ENCODE measurements around the gene LRFN4. TPM values are rescaled to one million over a fixed set of nuclear protein-coding genes. Genes with fewer than 3 reads are reported as not detected.
A peak's percentile ranks its signal among the peaks of the same experiment; 100 is the strongest.

The LRFN4 gene
- total and polyA plus RNA-seq, 2 of the 8 experiments (the other 6 are each of a cell fraction or from before 2014, with no cell fraction given): 49.8 to 64.3 TPM

DNA sequence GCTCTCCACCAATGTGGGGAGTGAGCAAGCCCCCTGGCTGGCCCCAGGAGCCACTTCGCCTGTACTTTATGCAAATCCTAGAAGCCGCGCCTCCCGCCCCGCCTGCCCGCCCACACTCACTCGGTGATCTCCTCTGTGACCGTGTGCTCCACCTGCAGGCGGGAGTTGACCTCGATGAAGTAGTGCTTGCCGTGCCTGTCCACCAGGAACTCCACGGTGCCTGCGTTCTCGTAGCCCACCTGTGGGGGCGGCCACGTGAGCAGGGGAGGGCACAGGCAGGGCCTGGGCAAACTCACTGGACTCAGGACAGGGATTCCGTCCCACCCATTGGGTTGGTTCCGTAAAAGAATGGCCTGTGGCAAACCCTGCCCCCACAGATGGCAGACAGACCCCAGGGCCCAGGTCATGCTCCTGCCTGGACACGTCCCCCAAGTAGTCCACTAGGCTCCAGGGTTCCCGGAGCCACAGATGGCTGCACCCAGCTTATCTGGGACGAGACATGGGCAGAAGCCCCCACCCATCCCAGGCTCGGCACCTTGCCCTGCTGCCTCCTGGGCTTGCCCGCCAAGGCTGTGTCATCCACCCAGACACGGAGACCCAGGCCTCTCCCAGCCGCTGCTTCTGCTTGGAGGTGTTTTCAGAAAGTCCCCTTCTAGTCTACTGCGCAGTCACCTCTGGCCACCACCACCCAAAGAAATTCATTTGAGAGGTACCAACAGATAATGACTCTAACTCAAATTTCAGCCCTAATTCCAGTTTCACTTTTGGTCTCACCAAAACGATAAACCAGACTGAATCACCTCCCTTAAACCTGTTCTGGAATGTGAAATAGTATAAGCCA lies 12.1 kb downstream of the LRFN4 start (continued):
- TF ChIP-seq YY1 (IDR thresholded peaks at IDR 0.05; ENCODE audit: low read depth, low read length): no peak
- TF ChIP-seq HDAC6 (IDR thresholded peaks at IDR 0.05; ENCODE audit: low read depth, low read length): no peak
- TF ChIP-seq TAF1 (IDR thresholded peaks at IDR 0.05; ENCODE audit: low read depth, low read length): peak; percentile 36; the same call in 1 of the 2 replicates
- TF ChIP-seq POLR2AphosphoS5 (IDR thresholded peaks at IDR 0.05; ENCODE audit: low read depth, low read length): no peak
- TF ChIP-seq SP4 (IDR thresholded peaks at IDR 0.05; ENCODE audit: low read length): no peak
- no peak for TF ChIP-seq SIRT6 (IDR thresholded peaks at IDR 0.05; ENCODE audit: low read length)
- TF ChIP-seq TBP (IDR thresholded peaks at IDR 0.05; ENCODE audit: low read depth, low read length): no peak
- TF ChIP-seq, protein P1, sequence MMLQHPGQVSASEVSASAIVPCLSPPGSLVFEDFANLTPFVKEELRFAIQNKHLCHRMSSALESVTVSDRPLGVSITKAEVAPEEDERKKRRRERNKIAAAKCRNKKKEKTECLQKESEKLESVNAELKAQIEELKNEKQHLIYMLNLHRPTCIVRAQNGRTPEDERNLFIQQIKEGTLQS (IDR thresholded peaks at IDR 0.05; ENCODE audit: insufficient read depth, low read depth, low read length): 0 out of 2 replicates have a peak, but pooled peaks have one; percentile 20
- TF ChIP-seq SIN3A (conservative IDR thresholded peaks at IDR 0.05 in 1 of 2, IDR thresholded peaks at IDR 0.05 in 1 of 2; ENCODE audit: low read depth in 1 of 2, low read length in 2 of 2): peak in 1 of 2 experiments; percentile 72; a peak in 1 of 4 replicates
- peak; percentile 88 for TF ChIP-seq EGR1 (IDR thresholded peaks at IDR 0.05; ENCODE audit: borderline replicate concordance, low read depth, low read length)
- TF ChIP-seq CHD2 (IDR thresholded peaks at IDR 0.05; ENCODE audit: low read length): peak; percentile 55; the same call in 1 of the 2 replicates
- TF ChIP-seq CBX8 (IDR thresholded peaks at IDR 0.05; ENCODE audit: borderline replicate concordance, low read depth, low read length): no peak
- TF ChIP-seq ZNF274 (IDR thresholded peaks at IDR 0.05; ENCODE audit: borderline replicate concordance, extremely low read depth, low read length): no peak
- no peak for TF ChIP-seq TAF7 (optimal IDR thresholded peaks at IDR 0.05; ENCODE audit: borderline replicate concordance, low read depth, low read length)
- TF ChIP-seq, protein P2, sequence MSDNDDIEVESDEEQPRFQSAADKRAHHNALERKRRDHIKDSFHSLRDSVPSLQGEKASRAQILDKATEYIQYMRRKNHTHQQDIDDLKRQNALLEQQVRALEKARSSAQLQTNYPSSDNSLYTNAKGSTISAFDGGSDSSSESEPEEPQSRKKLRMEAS (IDR thresholded peaks at IDR 0.05): peak; percentile 89
- TF ChIP-seq JUND (IDR thresholded peaks at IDR 0.05; ENCODE audit: low read length): no peak
- no peak for TF ChIP-seq PHF8 (conservative IDR thresholded peaks at IDR 0.05; ENCODE audit: low read depth, low read length)
- TF ChIP-seq, protein P3, sequence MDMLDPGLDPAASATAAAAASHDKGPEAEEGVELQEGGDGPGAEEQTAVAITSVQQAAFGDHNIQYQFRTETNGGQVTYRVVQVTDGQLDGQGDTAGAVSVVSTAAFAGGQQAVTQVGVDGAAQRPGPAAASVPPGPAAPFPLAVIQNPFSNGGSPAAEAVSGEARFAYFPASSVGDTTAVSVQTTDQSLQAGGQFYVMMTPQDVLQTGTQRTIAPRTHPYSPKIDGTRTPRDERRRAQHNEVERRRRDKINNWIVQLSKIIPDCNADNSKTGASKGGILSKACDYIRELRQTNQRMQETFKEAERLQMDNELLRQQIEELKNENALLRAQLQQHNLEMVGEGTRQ (IDR thresholded peaks at IDR 0.05; ENCODE audit: low read length): peak; percentile 71
- TF ChIP-seq SAP30 (IDR thresholded peaks at IDR 0.05; ENCODE audit: insufficient read depth, insufficient replicate concordance, low read length): no peak
- peak; percentile 44; the same call in 1 of the 2 replicates for TF ChIP-seq CREB1 (IDR thresholded peaks at IDR 0.05)
- no peak for TF ChIP-seq CTBP2 (IDR thresholded peaks at IDR 0.05; ENCODE audit: borderline replicate concordance, insufficient read depth, insufficient read length, low read length)

All from H1 (cell line).